CD14-positive monocyte (primary cell): ENCODE measurements around the gene FAM83F. TPM values are rescaled to one million over a fixed set of nuclear protein-coding genes. Genes with fewer than 3 reads are reported as not detected.

Experiments
- DNase-seq, 3 donors: peaks; one replicate each; pipeline ENCODE4 v3.0.0-alpha.2; 2011 to 2022
- H2AFZ ChIP-seq: 2 replicates; pipeline ENCODE4 v1.6.0; 2012; ENCODE audit warnings: mild to moderate bottlenecking, low read depth, low read length, inconsistent platforms; ENCODE audit not compliant: insufficient read depth, poor library complexity, severe bottlenecking
- H3K27ac ChIP-seq, 2 donors: 1 replicate in 1 of 2; 2 replicates in 1 of 2; pipeline ENCODE4 v1.5.1; 2012 to 2013; ENCODE audit warnings: low read length in 2 of 2, control low read depth in 1 of 2, inconsistent platforms in 1 of 2, low read depth in 1 of 2, mild to moderate bottlenecking in 1 of 2
- H3K27me3 ChIP-seq, 2 donors: one replicate each; pipeline versions ENCODE4 v1.6.0 to v1.6.1; 2011 to 2013; ENCODE audit warnings: low read length in 2 of 2; ENCODE audit not compliant: control insufficient read depth in 2 of 2, insufficient read depth in 2 of 2
- H3K36me3 ChIP-seq, 2 donors: replicated peaks in 1 of 2; 1 replicate in 1 of 2; 2 replicates in 1 of 2; pipeline versions ENCODE4 v1.5.1 to v1.6.1; 2012 to 2013; ENCODE audit warnings: low read length in 2 of 2, control low read depth in 1 of 2, inconsistent platforms in 1 of 2, mild to moderate bottlenecking in 1 of 2; ENCODE audit not compliant: insufficient read depth in 2 of 2, control insufficient read depth in 1 of 2
- H3K4me1 ChIP-seq, 2 donors: 1 replicate in 1 of 2; 2 replicates in 1 of 2; pipeline versions ENCODE4 v1.5.1 to v1.6.1; 2012 to 2013; ENCODE audit warnings: low read length in 2 of 2, control low read depth in 1 of 2, inconsistent platforms in 1 of 2, mild to moderate bottlenecking in 1 of 2, moderate library complexity in 1 of 2; ENCODE audit not compliant: insufficient read depth in 2 of 2, control insufficient read depth in 1 of 2
- H3K4me2 ChIP-seq: replicated peaks from 2 replicates; pipeline ENCODE3; 2012; ENCODE audit warnings: low read length, moderate library complexity, mild to moderate bottlenecking; ENCODE audit not compliant: poor library complexity, severe bottlenecking; ENCODE audit errors: extremely low read depth
- H3K4me3 ChIP-seq, 3 experiments: fragments of 200-600 bp in 1 of 3; sonication (generic) in 1 of 3; replicated peaks in 1 of 3; 1 replicate in 2 of 3; 2 replicates in 1 of 3; pipeline ENCODE4 v1.5.1; 2011 to 2013; ENCODE audit warnings: low read length in 3 of 3, mild to moderate bottlenecking in 3 of 3, control low read depth in 2 of 3, low read depth in 2 of 3, inconsistent platforms in 1 of 3, moderate library complexity in 1 of 3
- H3K79me2 ChIP-seq: 2 replicates; pipeline ENCODE4 v1.6.0; 2012; ENCODE audit warnings: mild to moderate bottlenecking, control low read depth, inconsistent platforms, low read length, moderate library complexity; ENCODE audit not compliant: insufficient read depth
- H3K9ac ChIP-seq: 2 replicates; pipeline ENCODE4 v1.6.0; 2017; ENCODE audit warnings: low read length, mild to moderate bottlenecking; ENCODE audit not compliant: insufficient read depth, poor library complexity, severe bottlenecking
- H3K9me3 ChIP-seq, 2 donors: replicated peaks in 1 of 2; 1 replicate in 1 of 2; 2 replicates in 1 of 2; pipeline versions ENCODE4 v1.5.1 to v1.6.1; 2012 to 2013; ENCODE audit warnings: low read length in 2 of 2, control low read depth in 1 of 2; ENCODE audit not compliant: control insufficient read depth in 1 of 2, insufficient read depth in 1 of 2
- H4K20me1 ChIP-seq: 2 replicates; pipeline ENCODE4 v1.6.0; 2012; ENCODE audit warnings: mild to moderate bottlenecking, low read length, control low read depth, moderate library complexity; ENCODE audit not compliant: insufficient read depth
- H3K27ac Mint-ChIP-seq, 7 donors: one replicate each; pipeline ENCODE4 v1.8.0; 2020; ENCODE audit warnings: mild to moderate bottlenecking in 7 of 7, mixed read lengths in 7 of 7, moderate library complexity in 6 of 7, inconsistent platforms in 2 of 7
- H3K27me3 Mint-ChIP-seq, 3 donors: one replicate each; pipeline ENCODE4 v1.8.0; 2021 to 2022; ENCODE audit warnings: low read depth in 3 of 3, mild to moderate bottlenecking in 3 of 3, mixed read lengths in 3 of 3, moderate library complexity in 3 of 3, inconsistent platforms in 1 of 3
- H3K36me3 Mint-ChIP-seq, 2 donors: one replicate each; pipeline ENCODE4 v1.8.0; 2020; ENCODE audit warnings: mixed read lengths in 2 of 2, inconsistent platforms in 1 of 2, mild to moderate bottlenecking in 1 of 2
- H3K4me1 Mint-ChIP-seq: one replicate; pipeline ENCODE4 v1.8.0; 2020; ENCODE audit warnings: mild to moderate bottlenecking, mixed read lengths
- H3K4me3 Mint-ChIP-seq, 2 donors: one replicate each; pipeline ENCODE4 v1.8.0; 2020; ENCODE audit warnings: mild to moderate bottlenecking in 2 of 2, mixed read lengths in 2 of 2, moderate library complexity in 1 of 2
- H3K9me3 Mint-ChIP-seq, 7 donors: one replicate each; pipeline ENCODE4 v1.8.0; 2020 to 2022; ENCODE audit warnings: mixed read lengths in 7 of 7, mild to moderate bottlenecking in 6 of 7, moderate library complexity in 6 of 7, inconsistent platforms in 2 of 7
- WGBS: methylation state at CpG from one replicate; pipeline ENCODE4 v1.1.5; 2013; ENCODE audit warnings: missing lambda C conversion rate; ENCODE audit not compliant: insufficient coverage; 5-methylcytosine and 5-hydroxymethylcytosine counted together
- intact Hi-C, 2 donors: fragments of 100-400 bp; cut with micrococcal nuclease; formaldehyde crosslinking; loops; one replicate each; pipeline versions ENCODE4 v1.15.0 to v1.15.1; 2023
- polyA plus RNA-seq, 3 donors: library from polyadenylated mRNA; depleted of rRNA in 1 of 3; unstranded in 2 of 3; stranded (reverse) in 1 of 3; fragments of 300-500 nt in 2 of 3; fragments of >200 nt in 1 of 3; fragmentation: Illumina TruSeq in 2 of 3; gene quantifications; 1 replicate in 2 of 3; 2 replicates in 1 of 3; pipeline ENCODE4 v1.2.3, GENCODE V29; 2012 to 2021
- TF ChIP-seq, protein P1 (sequence below): fragments of 200-600 bp; IDR thresholded peaks from one replicate; pipeline ENCODE4 v1.8.0; 2022; ENCODE audit warnings: antibody characterized with exemption, mild to moderate bottlenecking

FAM83F gene
- polyA plus RNA-seq, 3 donors = 0.01 TPM; not detected in 2

DNA sequence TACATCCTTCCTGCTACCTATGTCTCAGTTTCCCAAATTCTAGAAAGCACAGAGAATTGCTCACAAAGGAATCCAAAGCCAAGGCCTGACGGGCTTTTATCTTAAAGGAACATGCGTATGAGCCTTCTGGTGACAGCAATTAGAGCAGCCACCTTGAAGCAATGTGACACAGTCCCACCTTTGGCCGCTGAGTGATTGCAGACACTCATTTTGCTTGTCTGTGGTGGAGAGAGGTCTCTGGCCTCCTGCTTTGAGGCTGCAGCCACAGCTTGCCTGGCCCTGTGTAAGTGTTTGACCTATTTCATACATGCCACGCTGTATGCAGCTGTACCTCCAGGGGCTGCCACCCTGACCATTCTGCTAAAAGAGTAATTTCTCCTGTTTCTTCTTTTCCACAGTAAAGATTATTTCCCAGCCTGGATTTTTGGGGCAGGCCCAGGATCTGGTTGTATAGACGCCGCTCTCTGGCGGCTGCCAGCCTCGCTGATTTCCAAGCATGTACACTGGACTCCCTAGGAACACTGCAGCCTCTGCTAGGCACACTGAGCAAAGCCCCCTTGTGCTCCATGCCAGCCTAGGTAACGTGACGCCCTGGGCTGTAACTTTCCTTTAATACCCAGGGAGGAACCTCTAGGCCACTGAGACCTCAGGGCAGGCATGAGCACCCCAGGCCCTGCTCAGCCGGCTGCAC is 35.7 kb upstream of the FAM83F start:
- Histone ChIP-seq H3K9ac (no peak overlapping the region), H3K36me3 (no peaks in the 10 kb centered on the region), H3K4me1 (peaks cover 49 to 57% of the 10 kb centered on the region in 2 donors), H2AFZ (no peak overlapping the region), H3K4me2 (no peak overlapping the region), H3K4me3 (no peak overlapping the region), H3K27me3 (peaks cover 27 to 59% of the 10 kb centered on the region in 2 donors), H3K79me2 (no peaks in the 10 kb centered on the region), H3K9me3 (no peaks in the 10 kb centered on the region), H3K27ac (no peak overlapping the region), H4K20me1 (no peaks in the 10 kb centered on the region)
- H3K4me3 Mint-ChIP-seq = peak overlapping the region in 1 of 2 donors; percentile 84
- H3K27me3 Mint-ChIP-seq = peaks cover 54 to 69% (median 61%) of the 10 kb centered on the region in 3 donors
- peaks cover 0 to 17% (median 6%) of the 10 kb centered on the region in 7 donors for H3K9me3 Mint-ChIP-seq
- peak overlapping the region in 2 of 7 donors; percentile 18 to 72 for H3K27ac Mint-ChIP-seq
- no peak for DNase-seq
- WGBS = 68% methylated on average over 11 of the region's 11 CpGs
- TF ChIP-seq, protein P1, sequence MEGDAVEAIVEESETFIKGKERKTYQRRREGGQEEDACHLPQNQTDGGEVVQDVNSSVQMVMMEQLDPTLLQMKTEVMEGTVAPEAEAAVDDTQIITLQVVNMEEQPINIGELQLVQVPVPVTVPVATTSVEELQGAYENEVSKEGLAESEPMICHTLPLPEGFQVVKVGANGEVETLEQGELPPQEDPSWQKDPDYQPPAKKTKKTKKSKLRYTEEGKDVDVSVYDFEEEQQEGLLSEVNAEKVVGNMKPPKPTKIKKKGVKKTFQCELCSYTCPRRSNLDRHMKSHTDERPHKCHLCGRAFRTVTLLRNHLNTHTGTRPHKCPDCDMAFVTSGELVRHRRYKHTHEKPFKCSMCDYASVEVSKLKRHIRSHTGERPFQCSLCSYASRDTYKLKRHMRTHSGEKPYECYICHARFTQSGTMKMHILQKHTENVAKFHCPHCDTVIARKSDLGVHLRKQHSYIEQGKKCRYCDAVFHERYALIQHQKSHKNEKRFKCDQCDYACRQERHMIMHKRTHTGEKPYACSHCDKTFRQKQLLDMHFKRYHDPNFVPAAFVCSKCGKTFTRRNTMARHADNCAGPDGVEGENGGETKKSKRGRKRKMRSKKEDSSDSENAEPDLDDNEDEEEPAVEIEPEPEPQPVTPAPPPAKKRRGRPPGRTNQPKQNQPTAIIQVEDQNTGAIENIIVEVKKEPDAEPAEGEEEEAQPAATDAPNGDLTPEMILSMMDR = no peak
- peaks cover 18 to 20% of the 10 kb centered on the region in 2 donors for H3K36me3 Mint-ChIP-seq
- intact Hi-C loops = no loop called here
- H3K4me1 Mint-ChIP-seq = peaks cover 60% of the 10 kb centered on the region

DNA sequence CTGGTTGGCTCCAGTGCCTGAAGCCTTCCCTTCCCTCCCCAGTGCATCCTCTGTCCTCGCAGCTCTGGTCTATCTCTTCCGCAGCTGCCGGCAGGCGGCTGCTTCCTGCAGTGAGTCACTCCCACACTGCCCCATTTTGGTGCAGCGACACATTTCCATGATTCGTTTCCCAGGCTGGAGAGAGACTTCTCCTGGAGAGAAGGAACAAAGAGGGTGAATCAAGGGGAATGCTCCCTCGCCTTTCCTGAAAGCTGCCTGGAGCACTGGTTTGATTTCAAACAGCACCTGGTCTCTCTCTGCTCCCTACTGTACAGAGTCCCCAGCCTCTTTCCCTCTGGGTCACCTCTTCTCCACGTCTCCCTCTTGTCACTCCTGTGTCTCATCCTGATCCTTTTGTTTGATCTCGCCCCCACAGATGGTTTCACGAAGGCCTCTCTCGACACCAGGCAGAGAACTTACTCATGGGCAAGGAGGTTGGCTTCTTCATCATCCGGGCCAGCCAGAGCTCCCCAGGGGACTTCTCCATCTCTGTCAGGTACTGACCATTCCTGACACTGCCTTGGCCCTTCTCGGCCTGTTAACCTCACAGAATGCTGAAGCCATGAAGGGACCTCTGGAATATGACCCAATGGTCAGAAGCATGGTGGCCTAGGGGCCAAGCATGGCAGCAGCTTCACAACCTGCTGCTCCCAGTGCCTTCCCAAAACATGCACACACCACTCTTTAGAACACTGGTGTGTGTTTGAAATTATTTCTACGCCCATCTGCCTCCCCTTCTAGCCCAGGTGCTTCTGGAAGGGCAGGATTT is 34.9 kb upstream of the FAM83F start, which contains the start of gene TMA7B:
TSS of gene TMA7B (plus strand) at position 758 of the 808 bp plus-strand sequence. CDS start 3,978 bp downstream, outside the sequence.
- H3K9ac ChIP-seq = no peak within 1 kb of the TSS
- Mint-ChIP-seq H3K36me3 (peaks cover 18 to 20% of the 10 kb centered on the region in 2 donors), H3K27me3 (peaks cover 58 to 69% (median 62%) of the 10 kb centered on the region in 3 donors), H3K9me3 (peaks cover 0 to 19% (median 6%) of the 10 kb centered on the region in 7 donors), H3K27ac (peak within 1 kb of the TSS; percentile 60 to 93 (median 87)), H3K4me1 (peaks cover 60% of the 10 kb centered on the region), H3K4me3 (peak within 1 kb of the TSS; percentile 41 to 62)
- H3K9me3 ChIP-seq = no peaks in the 10 kb centered on the region
- H3K4me2 ChIP-seq = peak within 1 kb of the TSS; percentile 63
- intact Hi-C loops = no loop called here
- peak within 1 kb of the TSS in 1 of 3 experiments; percentile 51 for H3K4me3 ChIP-seq
- DNase-seq = peak; percentile 45 to 72 (median 66)
- TF ChIP-seq, protein P1 = peak; percentile 37
- peaks cover 29 to 63% of the 10 kb centered on the region in 2 donors for H3K27me3 ChIP-seq
- WGBS = 59% methylated on average over 11 of the region's 14 CpGs
- H3K4me1 ChIP-seq = peaks cover 49 to 57% of the 10 kb centered on the region in 2 donors
- H3K36me3 ChIP-seq = no peaks in the 10 kb centered on the region
- H3K27ac ChIP-seq = peak within 1 kb of the TSS in 1 of 2 donors; percentile 73
- H2AFZ ChIP-seq = no peak within 1 kb of the TSS
- no peaks in the 10 kb centered on the region for H3K79me2 ChIP-seq
- no peaks in the 10 kb centered on the region for H4K20me1 ChIP-seq
